HepG2 (cell line): ENCODE results near the gene KAZN. TPM values are rescaled to one million over a fixed set of nuclear protein-coding genes. Genes with fewer than 3 reads are reported as not detected.

Experiments used
- ATAC-seq: fragments of 200-7000 bp; cut with Tn5 transposase; 3 replicates; pipeline ENCODE4 v1.9.1; 2020; ENCODE audit warnings: mild to moderate bottlenecking, moderate library complexity
- BruUV-seq: library from RNA; stranded (reverse); fragments of 400-500 nt; replicated peaks from 2 replicates; lab custom pipeline; 2021; lab: Mats Ljungman, UMichigan
- CTCF ChIA-PET: fragments of 300-600 bp; formaldehyde crosslinking; extraction: SDS; loops from one replicate; lab custom pipeline; 2021; ENCODE audit warnings: low total read pairs, inconsistent platforms, low intra/inter-chr PET ratio; lab: Yijun Ruan, JAX
- POLR2A ChIA-PET: fragments of 350-600 bp; sonication (Branson Sonifier 250); formaldehyde crosslinking; loops from one replicate; lab custom pipeline; 2020; ENCODE audit warnings: antibody characterized with exemption, inconsistent platforms; lab: Yijun Ruan, JAX
- DNase-seq: peaks from one replicate; pipeline ENCODE4 v3.0.0-alpha.2; 2015; ENCODE audit warnings: low spot score
- FAIRE-seq: peaks from 3 replicates; lab custom pipeline; 2011; peaks lifted over from hg19 to GRCh38; lab: Jason Lieb, UNC
- H2AFZ ChIP-seq: one replicate; pipeline ENCODE4 v1.6.1; 2011; ENCODE audit warnings: low read length, inconsistent platforms
- H3K27ac ChIP-seq: fragments of 300-600 bp; 3 replicates; pipeline ENCODE4 v1.8.0; 2011; ENCODE audit warnings: mixed run types, mild to moderate bottlenecking, mixed read lengths, low read length, inconsistent platforms; ENCODE audit not compliant: insufficient read depth; ENCODE audit errors: extremely low read length
- H3K27me3 ChIP-seq, 2 experiments: fragments of 200-600 bp in 1 of 2; 2 replicates in 1 of 2; 3 replicates in 1 of 2; pipeline versions ENCODE4 v1.6.0 to v1.8.0; 2011; ENCODE audit warnings: low read length in 2 of 2, mild to moderate bottlenecking in 2 of 2, moderate library complexity in 2 of 2, inconsistent platforms in 1 of 2; ENCODE audit not compliant: insufficient read depth in 2 of 2, control insufficient read depth in 1 of 2
- H3K36me3 ChIP-seq, 2 experiments: fragments of 200-600 bp in 1 of 2; replicated peaks in 1 of 2; 2 replicates in 1 of 2; 3 replicates in 1 of 2; pipeline versions ENCODE4 v1.5.1 to v1.8.0; 2011; ENCODE audit warnings: low read length in 2 of 2, inconsistent platforms in 1 of 2; ENCODE audit not compliant: insufficient read depth in 2 of 2, control insufficient read depth in 1 of 2
- H3K4me1 ChIP-seq: 2 replicates; pipeline ENCODE4 v1.5.1; 2012; ENCODE audit warnings: low read length, inconsistent platforms; ENCODE audit not compliant: insufficient read depth
- H3K4me2 ChIP-seq: 2 replicates; pipeline ENCODE4 v1.6.0; 2011; ENCODE audit warnings: low read depth, low read length, inconsistent platforms
- H3K4me3 ChIP-seq, 3 experiments: fragments of 200-600 bp in 1 of 3; sonication (generic), shearing (Covaris generic) in 1 of 3; replicated peaks in 1 of 3; 2 replicates each; pipeline ENCODE4 v1.5.1; 2011 to 2016; ENCODE audit warnings: low read length in 3 of 3, inconsistent platforms in 2 of 3, low read depth in 2 of 3, mild to moderate bottlenecking in 2 of 3, control low read depth in 1 of 3, mixed read lengths in 1 of 3; ENCODE audit not compliant: insufficient read depth in 1 of 3
- H3K79me2 ChIP-seq: one replicate; pipeline ENCODE4 v1.6.1; 2011; ENCODE audit warnings: low read length, inconsistent platforms; ENCODE audit not compliant: insufficient read depth
- H3K9ac ChIP-seq: 2 replicates; pipeline ENCODE4 v1.6.0; 2011; ENCODE audit warnings: mild to moderate bottlenecking, low read depth, low read length, inconsistent platforms; ENCODE audit not compliant: insufficient read depth
- H3K9me3 ChIP-seq: 2 replicates; pipeline ENCODE4 v1.5.1; 2012; ENCODE audit warnings: mild to moderate bottlenecking, low read length
- H4K20me1 ChIP-seq: 2 replicates; pipeline ENCODE4 v1.6.0; 2011; ENCODE audit warnings: inconsistent platforms, mild to moderate bottlenecking, low read length, moderate library complexity; ENCODE audit not compliant: insufficient read depth
- ARNT ChIP-seq: fragments of 450-650 bp; IDR thresholded peaks from 2 replicates; pipeline ENCODE4 v1.6.1; 2017
- ATF6 ChIP-seq: sonication (generic); formaldehyde crosslinking; conservative IDR thresholded peaks from 2 replicates; pipeline ENCODE4 v1.4.0; 2020; ENCODE audit warnings: missing genetic modification reagents
- CBX1 ChIP-seq: IDR thresholded peaks from one replicate; pipeline ENCODE4 v1.6.1; 2016; ENCODE audit warnings: antibody characterized with exemption, low read depth
- CBX2 ChIP-seq, 2 experiments: fragments of 200-600 bp in 1 of 2; sonication (generic); formaldehyde crosslinking in 1 of 2; IDR thresholded peaks; 2 replicates each; pipeline versions ENCODE4 v1.7.0 to v1.8.1; 2018 to 2022; ENCODE audit warnings: low read depth in 2 of 2, low read length in 1 of 2, mild to moderate bottlenecking in 1 of 2, missing genetic modification reagents in 1 of 2
- DMAP1 ChIP-seq: IDR thresholded peaks from 2 replicates; pipeline ENCODE4 v1.6.1; 2016
- DRAP1 ChIP-seq: IDR thresholded peaks from 2 replicates; pipeline ENCODE4 v1.6.1; 2016; ENCODE audit warnings: missing genetic modification reagents, missing compliant biosample characterization
- EEA1 ChIP-seq: sonication (generic); formaldehyde crosslinking; IDR thresholded peaks from 2 replicates; pipeline ENCODE4 v1.5.1; 2020; ENCODE audit warnings: mild to moderate bottlenecking, missing genetic modification reagents, borderline replicate concordance
- EP300 ChIP-seq, 3 experiments: sonication (generic) in 1 of 3; formaldehyde crosslinking in 1 of 3; IDR thresholded peaks; 2 replicates each; pipeline versions ENCODE4 v1.5.1 to v1.6.1; 2011 to 2020; ENCODE audit warnings: low read depth in 2 of 3, low read length in 2 of 3, borderline replicate concordance in 1 of 3, improper control_type of control experiment in 1 of 3, mild to moderate bottlenecking in 1 of 3, missing genetic modification reagents in 1 of 3, moderate library complexity in 1 of 3
- ETS1 ChIP-seq: sonication (generic); formaldehyde crosslinking; IDR thresholded peaks from 2 replicates; pipeline ENCODE4 v1.4.0; 2020; ENCODE audit warnings: missing genetic modification reagents
- GATA4 ChIP-seq: sonication (generic); IDR thresholded peaks from 2 replicates; pipeline ENCODE4 v1.6.1; 2016; ENCODE audit warnings: antibody characterized with exemption, low read depth, borderline replicate concordance
- GMEB1 ChIP-seq: sonication (generic); formaldehyde crosslinking; IDR thresholded peaks from 2 replicates; pipeline ENCODE4 v1.5.1; 2020; ENCODE audit warnings: missing genetic modification reagents, mild to moderate bottlenecking, borderline replicate concordance
- HNRNPUL1 ChIP-seq: fragments of 200-400 bp; formaldehyde crosslinking; IDR thresholded peaks from 2 replicates; pipeline ENCODE4 v1.6.1; 2017; ENCODE audit warnings: low read depth, mild to moderate bottlenecking, low read length, moderate library complexity
- NR1H2 ChIP-seq: sonication (generic); formaldehyde crosslinking; IDR thresholded peaks from 2 replicates; pipeline ENCODE4 v1.8.1; 2022; ENCODE audit warnings: low read depth, missing genetic modification reagents, borderline replicate concordance
- RNF219 ChIP-seq: sonication (generic); formaldehyde crosslinking; IDR thresholded peaks from 2 replicates; pipeline ENCODE4 v1.5.0; 2020; ENCODE audit warnings: mild to moderate bottlenecking, missing genetic modification reagents
- ZNF343 ChIP-seq: sonication (generic); formaldehyde crosslinking; IDR thresholded peaks from 2 replicates; pipeline ENCODE4 v1.4.0; 2020; ENCODE audit warnings: mild to moderate bottlenecking, missing genetic modification reagents
- ZNF678 ChIP-seq: sonication (generic); formaldehyde crosslinking; IDR thresholded peaks from 2 replicates; pipeline ENCODE4 v1.4.0; 2020; ENCODE audit warnings: mild to moderate bottlenecking, missing genetic modification reagents
- ZNF883 ChIP-seq: sonication (generic); formaldehyde crosslinking; IDR thresholded peaks from 2 replicates; pipeline ENCODE4 v1.5.1; 2020; ENCODE audit warnings: mild to moderate bottlenecking, missing genetic modification reagents; ENCODE audit errors: not compliant biosample characterization
- ZSCAN30 ChIP-seq: sonication (generic); formaldehyde crosslinking; IDR thresholded peaks from 2 replicates; pipeline ENCODE4 v1.5.0; 2020; ENCODE audit warnings: mild to moderate bottlenecking, missing genetic modification reagents
- WGBS: methylation state at CpG from one replicate; pipeline ENCODE4 v1.1.6; 2017; ENCODE audit warnings: low lambda C conversion rate; 5-methylcytosine and 5-hydroxymethylcytosine counted together
- in situ Hi-C: cut with HindIII; loops from 2 replicates; pipeline ENCODE4 v1.10.0; 2017; ENCODE audit warnings: low pct_unique_long_range_greater_than_20kb; ENCODE audit not compliant: extremely low pct_ligation_motif_present
- intact Hi-C: fragments of 100-400 bp; cut with micrococcal nuclease; formaldehyde crosslinking; loops from one replicate; pipeline ENCODE4 v1.10.0; 2022; ENCODE audit not compliant: unreplicated experiment
- polyA plus RNA-seq, 8 experiments: library from polyadenylated mRNA; depleted of rRNA in 3 of 8; stranded (reverse) in 7 of 8; unstranded in 1 of 8; fragments of >200 nt; fragmentation: Illumina TruSeq in 4 of 8; extraction: Trizol in 4 of 8; gene quantifications; 2 replicates each; pipeline versions ENCODE4 v1.2.1 to v1.2.3, GENCODE V29; 2011 to 2016; ENCODE audit warnings: low read depth in 4 of 8, missing spikeins in 1 of 8, mixed read lengths in 1 of 8; ENCODE audit not compliant: insufficient read depth in 1 of 8
- total RNA-seq, 5 experiments: library from RNA; depleted of rRNA; stranded (reverse); fragments of >200 nt; fragmentation: Illumina TruSeq; extraction: Trizol; gene quantifications; 2 replicates each; pipeline ENCODE4 v1.2.3, GENCODE V29; 2016; ENCODE audit warnings: low read depth in 1 of 5

The KAZN gene
- total and polyA plus RNA-seq, 2 of the 13 experiments (the other 11 are each of a cell fraction or from before 2014, with no cell fraction given) = 10.4 to 13.5 TPM

- H3K27me3 ChIP-seq = no peaks in the 10 kb centered on the region
- CTCF ChIA-PET = no interaction called here
- ATAC-seq = no peak
- no peaks in the 10 kb centered on the region for H3K9me3 ChIP-seq
- peaks cover 2 to 4% of the 10 kb centered on the region in 2 experiments; a peak in 2 of 5 replicates for H3K36me3 ChIP-seq
- no peak for FAIRE-seq
- POLR2A ChIA-PET = no interaction called here
- H3K79me2 ChIP-seq = peaks cover 82% of the 10 kb centered on the region
- no TSS peak for BruUV-seq
- WGBS = 64% methylated on average over 3 of the region's 3 CpGs
- peaks cover 11% of the 10 kb centered on the region; the same call in 1 of the 2 replicates for H4K20me1 ChIP-seq
- H3K4me2 ChIP-seq = no peak overlapping the region
- intact Hi-C loops (no loop called here), in situ Hi-C loops (no loop called here)
- peaks cover 30% of the 10 kb centered on the region for H3K4me1 ChIP-seq
- no peak overlapping the region for H3K4me3 ChIP-seq
- no peak overlapping the region for H2AFZ ChIP-seq
- H3K9ac ChIP-seq = no peak overlapping the region
- no peak for DNase-seq
- no peak overlapping the region for H3K27ac ChIP-seq
- TF ChIP-seq NR1H2 (CRISPR knock-in tag) (no peak), EEA1 (no peak), ZNF883 (CRISPR knock-in tag) (no peak), ZNF678 (CRISPR knock-in tag) (no peak), HNRNPUL1 (no peak), ATF6 (CRISPR knock-in tag) (no peak), ETS1 (CRISPR knock-in tag) (no peak), CBX2 (IDR thresholded peaks at IDR 0.05; ENCODE audit: low read depth, low read length) (no peak), CBX2 (CRISPR knock-in tag; IDR thresholded peaks at IDR 0.05; ENCODE audit: low read depth) (no peak), EP300 (IDR thresholded peaks at IDR 0.05; ENCODE audit: low read depth in 2 of 2, low read length in 2 of 2) (no peak), EP300 (CRISPR knock-in tag; IDR thresholded peaks at IDR 0.05; ENCODE audit: borderline replicate concordance) (no peak), ARNT (no peak), ZSCAN30 (CRISPR knock-in tag) (no peak), DMAP1 (no peak), CBX1 (no peak), RNF219 (CRISPR knock-in tag) (no peak), DRAP1 (CRISPR knock-in tag) (no peak), GATA4 (no peak), GMEB1 (CRISPR knock-in tag) (no peak), ZNF343 (no peak)
Measured at GRCh38 chr1:15167386-15167785, 568.9 kb downstream of the KAZN start.
